Measurements from ENCODE around the gene CCDC196. TPM values are rescaled to one million over a fixed set of nuclear protein-coding genes. Genes with fewer than 3 reads are reported as not detected.
A peak's percentile ranks its signal among the peaks of the same experiment; 100 is the strongest.

The CCDC196 gene
- polyA plus RNA-seq, 1 donor (not counting 4 experiments of a cell fraction or from before 2014, with no cell fraction given), result not detected

DNA sequence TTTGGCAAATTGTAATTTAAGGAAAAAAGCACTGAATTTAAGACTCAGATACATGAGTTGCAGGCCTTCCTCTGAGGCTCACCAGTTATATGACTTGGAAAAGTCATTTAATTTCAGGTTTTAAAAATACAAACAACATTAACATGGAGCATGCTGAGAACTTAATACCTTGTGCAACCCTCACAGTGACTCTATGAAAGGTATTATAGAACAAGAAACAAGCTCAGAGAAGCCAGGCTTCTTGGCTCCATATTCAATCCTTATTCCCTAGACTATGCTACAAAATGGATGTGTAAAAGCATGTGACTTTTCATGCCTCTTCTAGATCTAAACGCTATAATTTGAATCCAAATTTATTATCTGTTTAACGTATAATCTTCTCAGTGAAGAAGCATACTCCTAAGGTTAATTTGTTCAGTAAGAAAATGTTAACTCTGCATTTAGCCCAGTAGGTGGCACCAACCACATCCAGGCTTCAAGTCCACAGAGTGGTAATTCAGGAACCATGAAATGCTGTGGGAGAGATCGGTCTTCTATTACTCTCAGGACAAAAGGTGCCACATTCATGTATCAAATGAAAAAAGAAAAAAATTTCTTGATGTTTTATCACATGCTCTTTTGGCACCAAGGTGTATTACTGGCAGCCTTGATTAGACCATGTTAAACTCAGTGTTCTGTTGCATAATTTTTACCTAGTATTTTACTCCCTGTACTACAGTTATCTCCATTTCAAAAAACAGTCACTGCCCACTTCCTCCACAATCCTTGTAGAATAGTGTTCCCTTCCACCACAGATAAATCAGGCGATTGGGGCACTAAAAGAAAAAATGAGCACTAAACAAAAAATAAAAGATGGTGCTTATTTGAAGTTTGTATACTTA, 9.3 kb downstream of the CCDC196 start:
- TF ChIP-seq, protein P1, sequence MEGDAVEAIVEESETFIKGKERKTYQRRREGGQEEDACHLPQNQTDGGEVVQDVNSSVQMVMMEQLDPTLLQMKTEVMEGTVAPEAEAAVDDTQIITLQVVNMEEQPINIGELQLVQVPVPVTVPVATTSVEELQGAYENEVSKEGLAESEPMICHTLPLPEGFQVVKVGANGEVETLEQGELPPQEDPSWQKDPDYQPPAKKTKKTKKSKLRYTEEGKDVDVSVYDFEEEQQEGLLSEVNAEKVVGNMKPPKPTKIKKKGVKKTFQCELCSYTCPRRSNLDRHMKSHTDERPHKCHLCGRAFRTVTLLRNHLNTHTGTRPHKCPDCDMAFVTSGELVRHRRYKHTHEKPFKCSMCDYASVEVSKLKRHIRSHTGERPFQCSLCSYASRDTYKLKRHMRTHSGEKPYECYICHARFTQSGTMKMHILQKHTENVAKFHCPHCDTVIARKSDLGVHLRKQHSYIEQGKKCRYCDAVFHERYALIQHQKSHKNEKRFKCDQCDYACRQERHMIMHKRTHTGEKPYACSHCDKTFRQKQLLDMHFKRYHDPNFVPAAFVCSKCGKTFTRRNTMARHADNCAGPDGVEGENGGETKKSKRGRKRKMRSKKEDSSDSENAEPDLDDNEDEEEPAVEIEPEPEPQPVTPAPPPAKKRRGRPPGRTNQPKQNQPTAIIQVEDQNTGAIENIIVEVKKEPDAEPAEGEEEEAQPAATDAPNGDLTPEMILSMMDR (optimal IDR thresholded peaks at IDR 0.05 in 1 of 3, IDR thresholded peaks at IDR 0.05 in 1 of 3, conservative IDR thresholded peaks at IDR 0.05 in 1 of 3; ENCODE audit: extremely low read depth in 1 of 3, insufficient read depth in 2 of 3, low read length in 3 of 3), result peak; percentile 57 to 76 (median 68)
- no peak for TF ChIP-seq EZH2 (IDR thresholded peaks at IDR 0.05; ENCODE audit: low read length)
- H3K9ac ChIP-seq (ENCODE audit: control insufficient read depth, extremely low read depth, insufficient read depth, low read length), result peak overlapping the region; percentile 18
- H3K4me1 ChIP-seq (ENCODE audit: control insufficient read depth, extremely low read depth, insufficient read depth, low read length), result peaks cover 11% of the 10 kb centered on the region
- DNase-seq (ENCODE audit: low read depth, low spot score) (no peak), FAIRE-seq (peak; percentile 86)
- H3K9me3 ChIP-seq (ENCODE audit: control insufficient read depth, low read depth, low read length), result no peaks in the 10 kb centered on the region
- H3K9me1 ChIP-seq (ENCODE audit: control insufficient read depth, extremely low read depth, insufficient read depth, low read length), result no peaks in the 10 kb centered on the region
- H3K79me2 ChIP-seq (ENCODE audit: control insufficient read depth, insufficient read depth, low read length), result no peaks in the 10 kb centered on the region
- H3K27ac ChIP-seq (ENCODE audit: control insufficient read depth, insufficient read depth, low read length), result no peak overlapping the region
- no peaks in the 10 kb centered on the region for H3K36me3 ChIP-seq (ENCODE audit: control insufficient read depth in 2 of 2, extremely low read depth in 1 of 2, insufficient read depth in 2 of 2, low read length in 2 of 2)
- dilution Hi-C loops (cut with MboI; ENCODE audit: extremely low pct_ligation_motif_present, low sequenced_read_pairs), result no loop called here
- peak overlapping the region; percentile 69 for H3K4me2 ChIP-seq (ENCODE audit: control insufficient read depth, extremely low read depth, insufficient read depth, low read depth, low read length)
- no peaks in the 10 kb centered on the region for H4K20me1 ChIP-seq (ENCODE audit: control insufficient read depth, extremely low read depth, insufficient read depth, low read length)
- H3K27me3 ChIP-seq (ENCODE audit: control insufficient read depth, extremely low read depth, insufficient read depth, low read length), result no peaks in the 10 kb centered on the region
- H2AFZ ChIP-seq (ENCODE audit: control insufficient read depth, low read length), result peak overlapping the region; percentile 78
- H3K4me3 ChIP-seq (ENCODE audit: control insufficient read depth in 2 of 3, extremely low read depth in 1 of 3, insufficient read depth in 2 of 3, low read depth in 1 of 3, low read length in 3 of 3), result peak overlapping the region in 2 of 3 experiments; percentile 39 to 50

DNA sequence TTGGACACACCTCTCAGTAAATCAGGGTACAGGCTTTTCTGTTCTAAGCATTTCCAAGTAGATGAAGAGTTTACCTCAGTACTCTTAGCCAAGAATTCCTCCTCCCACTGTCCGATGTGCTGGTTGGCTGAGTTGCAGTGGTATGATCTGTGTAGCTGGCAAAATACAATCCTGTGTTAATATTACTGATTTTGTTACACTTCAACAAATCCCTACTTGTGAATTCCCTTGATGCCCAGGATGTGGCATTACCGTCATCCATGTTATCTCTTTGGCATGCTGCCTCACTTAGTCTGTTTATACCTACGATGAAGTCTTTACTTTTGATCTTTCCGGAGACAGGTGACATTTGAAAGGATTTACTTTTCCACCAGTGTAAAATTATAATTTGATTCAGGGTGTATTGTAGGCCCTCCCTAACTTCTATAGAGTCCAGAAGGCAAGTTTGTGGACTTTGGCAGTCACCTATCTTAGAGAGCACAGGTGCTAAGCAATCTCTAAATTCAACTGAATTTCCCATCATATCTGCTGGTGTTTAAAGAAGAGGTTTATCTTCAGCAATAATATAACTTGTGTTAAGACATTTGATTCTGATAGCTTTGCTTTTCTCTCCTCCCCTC, 10.1 kb downstream of the CCDC196 start:
- Histone ChIP-seq H3K79me2 (ENCODE audit: control insufficient read depth, insufficient read depth, low read length) (no peaks in the 10 kb centered on the region), H3K9me3 (ENCODE audit: control insufficient read depth, low read depth, low read length) (no peaks in the 10 kb centered on the region), H3K9me1 (ENCODE audit: control insufficient read depth, extremely low read depth, insufficient read depth, low read length) (no peaks in the 10 kb centered on the region), H3K4me1 (ENCODE audit: control insufficient read depth, extremely low read depth, insufficient read depth, low read length) (peaks cover 11% of the 10 kb centered on the region), H3K27ac (ENCODE audit: control insufficient read depth, insufficient read depth, low read length) (no peak overlapping the region), H2AFZ (ENCODE audit: control insufficient read depth, low read length) (peak overlapping the region; percentile 78), H3K36me3 (ENCODE audit: control insufficient read depth in 2 of 2, extremely low read depth in 1 of 2, insufficient read depth in 2 of 2, low read length in 2 of 2) (no peaks in the 10 kb centered on the region), H3K4me2 (ENCODE audit: control insufficient read depth, extremely low read depth, insufficient read depth, low read depth, low read length) (peak overlapping the region; percentile 69), H3K4me3 (ENCODE audit: control insufficient read depth in 2 of 3, extremely low read depth in 1 of 3, insufficient read depth in 2 of 3, low read depth in 1 of 3, low read length in 3 of 3) (peak overlapping the region in 2 of 3 experiments; percentile 39 to 50), H4K20me1 (ENCODE audit: control insufficient read depth, extremely low read depth, insufficient read depth, low read length) (no peaks in the 10 kb centered on the region), H3K27me3 (ENCODE audit: control insufficient read depth, extremely low read depth, insufficient read depth, low read length) (no peaks in the 10 kb centered on the region), H3K9ac (ENCODE audit: control insufficient read depth, extremely low read depth, insufficient read depth, low read length) (peak overlapping the region; percentile 18)
- no peak for DNase-seq (ENCODE audit: low read depth, low spot score)
- FAIRE-seq, result peak; percentile 20
- TF ChIP-seq, protein P1 (optimal IDR thresholded peaks at IDR 0.05 in 1 of 3, IDR thresholded peaks at IDR 0.05 in 1 of 3, conservative IDR thresholded peaks at IDR 0.05 in 1 of 3; ENCODE audit: extremely low read depth in 1 of 3, insufficient read depth in 2 of 3, low read length in 3 of 3), result no peak
- no peak for TF ChIP-seq EZH2 (IDR thresholded peaks at IDR 0.05; ENCODE audit: low read length)
- dilution Hi-C loops (cut with MboI; ENCODE audit: extremely low pct_ligation_motif_present, low sequenced_read_pairs), result no loop called here

Measured in keratinocyte (primary cell).